A549 (cell line): Measurements from ENCODE around the gene FGGY. TPM values are rescaled to one million over a fixed set of nuclear protein-coding genes. Genes with fewer than 3 reads are reported as not detected.

Source experiments
- ATAC-seq, 2 experiments: fragments of 200-7000 bp in 1 of 2; fragments of >200 bp in 1 of 2; cut with Nextera tagmentation in 1 of 2; cut with Tn5 transposase in 1 of 2; 3 replicates each; pipeline versions ENCODE4 v1.8.0 to v1.9.1; 2018 to 2020; ENCODE audit warnings: mild to moderate bottlenecking in 1 of 2, moderate library complexity in 1 of 2
- CTCF ChIA-PET: fragments of 300-600 bp; sonication (Branson Sonifier 250); formaldehyde crosslinking; extraction: SDS; loops from one replicate; lab custom pipeline; 2021; ENCODE audit warnings: antibody characterized with exemption, inconsistent platforms; lab: Yijun Ruan, JAX
- POLR2A ChIA-PET: fragments of 350-600 bp; formaldehyde crosslinking; extraction: SDS; loops from one replicate; lab custom pipeline; 2021; ENCODE audit warnings: antibody characterized with exemption, inconsistent platforms; lab: Yijun Ruan, JAX
- DNase-seq, 2 experiments: peaks; one replicate each; pipeline versions ENCODE4 v3.0.0 to v3.0.0-alpha.2; 2011 to 2016; ENCODE audit warnings: low read depth in 1 of 2, low spot score in 1 of 2
- FAIRE-seq: peaks from 2 replicates; lab custom pipeline; 2011; peaks lifted over from hg19 to GRCh38; lab: Jason Lieb, UNC
- H3K27ac ChIP-seq, 2 experiments: fragments of >200 bp; sonication (Bioruptor Twin); formaldehyde crosslinking; 3 replicates each; pipeline ENCODE4 v1.5.1; 2016 to 2017
- H3K4me1 ChIP-seq: fragments of >200 bp; sonication (Bioruptor Twin); formaldehyde crosslinking; 3 replicates; pipeline ENCODE4 v1.6.1; 2016
- H3K4me2 ChIP-seq: fragments of >200 bp; sonication (Bioruptor Twin); formaldehyde crosslinking; 3 replicates; pipeline ENCODE4 v1.6.1; 2016
- H3K4me3 ChIP-seq: fragments of >200 bp; sonication (Bioruptor Twin); formaldehyde crosslinking; 3 replicates; pipeline ENCODE4 v1.5.1; 2016
- H3K9me3 ChIP-seq: fragments of >200 bp; sonication (Bioruptor Twin); formaldehyde crosslinking; 3 replicates; pipeline ENCODE4 v1.6.1; 2016
- CEBPB ChIP-seq, 2 experiments: fragments of >200 bp in 1 of 2; sonication (Bioruptor Twin) in 1 of 2; formaldehyde crosslinking in 1 of 2; IDR thresholded peaks; 2 replicates each; pipeline ENCODE4 v1.6.1; 2012 to 2016
- CHD4 ChIP-seq: fragments of 200-600 bp; sonication (generic); IDR thresholded peaks from 2 replicates; pipeline ENCODE4 v1.6.1; 2016; ENCODE audit warnings: antibody characterized with exemption, mild to moderate bottlenecking, borderline replicate concordance
- EP300 ChIP-seq, 2 experiments: fragments of >200 bp; sonication (Bioruptor Twin); formaldehyde crosslinking; IDR thresholded peaks; 2 replicates in 1 of 2; 3 replicates in 1 of 2; pipeline ENCODE4 v1.6.1; 2016 to 2017
- ESRRA ChIP-seq: fragments of 150-350 bp; IDR thresholded peaks from 2 replicates; pipeline ENCODE4 v1.6.1; 2014; ENCODE audit warnings: mild to moderate bottlenecking, low read length, borderline replicate concordance
- FOSB ChIP-seq: fragments of 250-450 bp; sonication (Bioruptor Pico); IDR thresholded peaks from 2 replicates; pipeline ENCODE4 v1.5.0; 2020; ENCODE audit warnings: mild to moderate bottlenecking, moderate library complexity
- FOXS1 ChIP-seq: fragments of 250-450 bp; sonication (Bioruptor Pico); IDR thresholded peaks from 2 replicates; pipeline ENCODE4 v1.5.0; 2020; ENCODE audit warnings: mild to moderate bottlenecking, moderate library complexity
- HDAC2 ChIP-seq: fragments of 200-600 bp; sonication (generic); IDR thresholded peaks from 2 replicates; pipeline ENCODE4 v1.6.1; 2016
- HOXB13 ChIP-seq: fragments of 250-450 bp; sonication (Bioruptor Pico); IDR thresholded peaks from 2 replicates; pipeline ENCODE4 v1.5.0; 2020; ENCODE audit warnings: low read depth, mild to moderate bottlenecking, moderate library complexity
- JUN ChIP-seq, 2 experiments: fragments of >200 bp; sonication (Bioruptor Twin); formaldehyde crosslinking; IDR thresholded peaks; 2 replicates in 1 of 2; 3 replicates in 1 of 2; pipeline ENCODE4 v1.6.1; 2016 to 2017
- KDM5A ChIP-seq: fragments of 200-600 bp; sonication (generic); IDR thresholded peaks from 2 replicates; pipeline ENCODE4 v1.6.1; 2016; ENCODE audit warnings: antibody characterized with exemption, mild to moderate bottlenecking
- NFE2L2 ChIP-seq: fragments of 150-350 bp; conservative IDR thresholded peaks from 2 replicates; pipeline ENCODE4 v1.6.1; 2014; ENCODE audit warnings: low read length
- RCOR1 ChIP-seq: fragments of 150-350 bp; IDR thresholded peaks from 2 replicates; pipeline ENCODE4 v1.6.1; 2014; ENCODE audit warnings: antibody characterized with exemption, low read length, low read depth
- RFX5 ChIP-seq: fragments of 450-650 bp; IDR thresholded peaks from 2 replicates; pipeline ENCODE4 v1.7.1; 2014; ENCODE audit warnings: antibody characterized with exemption, mild to moderate bottlenecking, moderate library complexity
- RNF2 ChIP-seq: fragments of 200-600 bp; sonication (generic); IDR thresholded peaks from 2 replicates; pipeline ENCODE4 v1.6.1; 2016; ENCODE audit warnings: low read depth, mild to moderate bottlenecking, antibody characterized with exemption, moderate library complexity, borderline replicate concordance
- USF2 ChIP-seq: fragments of 450-650 bp; IDR thresholded peaks from 2 replicates; pipeline ENCODE4 v1.6.1; 2014; ENCODE audit warnings: antibody characterized with exemption
- polyA plus RNA-seq, 4 experiments: library from polyadenylated mRNA; depleted of rRNA in 3 of 4; stranded (reverse); fragments of >200 nt; fragmentation: RNase III in 1 of 4; extraction: RNeasy Plus Mini Kit Qiagen cat#74134 plus additional on column Dnase treatment in 1 of 4; gene quantifications; 2 replicates in 3 of 4; 3 replicates in 1 of 4; pipeline ENCODE4 v1.2.3, GENCODE V29; 2011 to 2017
- small RNA-seq, 6 experiments: library from RNA; depleted of rRNA; stranded (forward); fragments of <200 nt; gene quantifications; one replicate each; pipeline ENCODE3, GENCODE V24; 2012

The FGGY gene
- polyA plus RNA-seq, 2 of the 4 experiments (the other 2 are of a cell fraction) = 2.9 to 4.8 TPM

GRCh38 chr1:59805554-59805953 lies 508.7 kb downstream of the FGGY start:
- ATAC-seq (no peak), DNase-seq (no peak), FAIRE-seq (no peak)
- Histone ChIP-seq H3K4me3 (no peak overlapping the region), H3K27ac (no peak overlapping the region), H3K9me3 (no peaks in the 10 kb centered on the region), H3K4me1 (no peaks in the 10 kb centered on the region), H3K4me2 (no peak overlapping the region)
- CTCF ChIA-PET = interaction anchor here (0.6 kb wide), 1 partner anchor 44 kb away, joined by 4 read pairs; no protein-coding TSS in a partner anchor
- POLR2A ChIA-PET = no interaction called here
- no peak for TF ChIP-seq NFE2L2
- TF ChIP-seq JUN (IDR thresholded peaks at IDR 0.05) = no peak
- no peak for TF ChIP-seq KDM5A
- TF ChIP-seq RNF2 = no peak
- TF ChIP-seq RFX5 = no peak
- no peak for TF ChIP-seq ESRRA
- no peak for TF ChIP-seq RCOR1
- no peak for TF ChIP-seq EP300 (IDR thresholded peaks at IDR 0.05)
- no peak for TF ChIP-seq CHD4
- no peak for TF ChIP-seq HDAC2
- no peak for TF ChIP-seq HOXB13
- TF ChIP-seq CEBPB (IDR thresholded peaks at IDR 0.05) = no peak
- TF ChIP-seq USF2 = no peak
- TF ChIP-seq FOSB = no peak
- TF ChIP-seq FOXS1 = no peak

Small RNA genes within 50 kb of the gene (small RNA-seq; reads per million reads assigned to genes)
- 0 reads per million in 6 experiments for gene MIR4711
